ENCODE data around the gene CPSF7.

The CPSF7 gene

GRCh38 chr11:61448552-61448927, 18.8 kb upstream of the CPSF7 start:
- no peak overlapping the region for H3K27ac ChIP-seq (replicated peaks)
- TF ChIP-seq POLR2AphosphoS5 (IDR thresholded peaks at IDR 0.05; ENCODE audit: low read depth) (no peak), CTCF (IDR thresholded peaks at IDR 0.05; ENCODE audit: insufficient read depth, low read length) (no peak), GABPA (IDR thresholded peaks at IDR 0.05; ENCODE audit: low read depth) (no peak), SPI1 (IDR thresholded peaks at IDR 0.05; ENCODE audit: borderline replicate concordance, low read depth) (no peak)
- no peak for DNase-seq (ENCODE audit: low read depth in 1 of 2, low spot score in 1 of 2)
- no peak overlapping the region for H3K4me3 ChIP-seq (replicated peaks; ENCODE audit: insufficient read depth, low read length)
- H3K27me3 ChIP-seq (ENCODE audit: insufficient read depth, poor library complexity, severe bottlenecking): no peaks in the 10 kb centered on the region

- no peak for DNase-seq (ENCODE audit: low read depth in 1 of 2, low spot score in 1 of 2)
- Histone ChIP-seq H3K27ac (replicated peaks) (no peak overlapping the region), H3K4me3 (replicated peaks; ENCODE audit: insufficient read depth, low read length) (no peak overlapping the region), H3K27me3 (ENCODE audit: insufficient read depth, poor library complexity, severe bottlenecking) (no peaks in the 10 kb centered on the region)
- TF ChIP-seq POLR2AphosphoS5 (IDR thresholded peaks at IDR 0.05; ENCODE audit: low read depth) (no peak), CTCF (IDR thresholded peaks at IDR 0.05; ENCODE audit: insufficient read depth, low read length) (no peak), GABPA (IDR thresholded peaks at IDR 0.05; ENCODE audit: low read depth) (no peak), REST (IDR thresholded peaks at IDR 0.05; ENCODE audit: insufficient replicate concordance, low read depth) (no peak), SPI1 (IDR thresholded peaks at IDR 0.05; ENCODE audit: borderline replicate concordance, low read depth) (no peak)
Observed at GRCh38 chr11:61447601-61448551, 18.1 kb upstream of the CPSF7 start.

- Histone ChIP-seq H3K4me3 (replicated peaks; ENCODE audit: insufficient read depth, low read length) (no peak overlapping the region), H3K27ac (replicated peaks) (no peak overlapping the region), H3K27me3 (ENCODE audit: insufficient read depth, poor library complexity, severe bottlenecking) (no peaks in the 10 kb centered on the region)
- TF ChIP-seq POLR2AphosphoS5 (IDR thresholded peaks at IDR 0.05; ENCODE audit: low read depth) (no peak), CTCF (IDR thresholded peaks at IDR 0.05; ENCODE audit: insufficient read depth, low read length) (peak; percentile 94), GABPA (IDR thresholded peaks at IDR 0.05; ENCODE audit: low read depth) (no peak), SPI1 (IDR thresholded peaks at IDR 0.05; ENCODE audit: borderline replicate concordance, low read depth) (no peak), REST (IDR thresholded peaks at IDR 0.05; ENCODE audit: insufficient replicate concordance, low read depth) (no peak)
- DNase-seq (ENCODE audit: low read depth in 1 of 2, low spot score in 1 of 2): peak; percentile 54 to 86
Observed at GRCh38 chr11:61446211-61446651, 16.5 kb upstream of the CPSF7 start.

Data from HL-60 (cell line).